ENCODE measurements around the gene GLTP. TPM values are rescaled to one million over a fixed set of nuclear protein-coding genes. Genes with fewer than 3 reads are reported as not detected.
A peak's percentile ranks its signal among the peaks of the same experiment; 100 is the strongest.

The GLTP gene
- total and polyA plus RNA-seq, 2 of the 13 experiments (the other 11 are each of a cell fraction or from before 2014, with no cell fraction given) = 10.7 to 12.9 TPM

DNA sequence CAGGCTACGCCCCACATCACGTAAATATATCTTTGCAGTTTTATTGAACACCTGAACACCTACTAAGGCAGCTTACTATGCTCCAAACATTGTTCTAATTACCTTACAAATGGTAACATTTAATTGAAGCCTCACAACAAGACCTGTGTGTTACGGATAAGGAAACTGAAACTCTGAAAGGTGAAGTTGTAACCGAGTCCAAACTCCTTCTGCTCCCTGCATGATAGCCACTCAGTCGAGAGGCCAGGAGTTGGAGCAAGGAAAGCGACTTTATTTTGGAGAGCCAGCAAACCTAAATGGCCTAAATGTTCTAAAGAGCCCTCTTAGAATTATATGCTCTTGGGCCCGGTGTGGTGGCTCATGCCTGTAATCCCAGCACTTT, 34.5 kb downstream of the GLTP start (continued):
- TF ChIP-seq FOXA3 (CRISPR knock-in tag; IDR thresholded peaks at IDR 0.05) (no peak), RBAK (CRISPR knock-in tag; IDR thresholded peaks at IDR 0.05) (no peak), KLF16 (CRISPR knock-in tag; IDR thresholded peaks at IDR 0.05) (peak in 1 of 2 experiments; percentile 5; a peak in 1 of 4 replicates), ZNF335 (CRISPR knock-in tag; IDR thresholded peaks at IDR 0.05) (no peak), CHD4 (IDR thresholded peaks at IDR 0.05; ENCODE audit: borderline replicate concordance, low read length) (peak; percentile 8; the same call in 1 of the 2 replicates), KLF6 (CRISPR knock-in tag; IDR thresholded peaks at IDR 0.05) (no peak)

DNA sequence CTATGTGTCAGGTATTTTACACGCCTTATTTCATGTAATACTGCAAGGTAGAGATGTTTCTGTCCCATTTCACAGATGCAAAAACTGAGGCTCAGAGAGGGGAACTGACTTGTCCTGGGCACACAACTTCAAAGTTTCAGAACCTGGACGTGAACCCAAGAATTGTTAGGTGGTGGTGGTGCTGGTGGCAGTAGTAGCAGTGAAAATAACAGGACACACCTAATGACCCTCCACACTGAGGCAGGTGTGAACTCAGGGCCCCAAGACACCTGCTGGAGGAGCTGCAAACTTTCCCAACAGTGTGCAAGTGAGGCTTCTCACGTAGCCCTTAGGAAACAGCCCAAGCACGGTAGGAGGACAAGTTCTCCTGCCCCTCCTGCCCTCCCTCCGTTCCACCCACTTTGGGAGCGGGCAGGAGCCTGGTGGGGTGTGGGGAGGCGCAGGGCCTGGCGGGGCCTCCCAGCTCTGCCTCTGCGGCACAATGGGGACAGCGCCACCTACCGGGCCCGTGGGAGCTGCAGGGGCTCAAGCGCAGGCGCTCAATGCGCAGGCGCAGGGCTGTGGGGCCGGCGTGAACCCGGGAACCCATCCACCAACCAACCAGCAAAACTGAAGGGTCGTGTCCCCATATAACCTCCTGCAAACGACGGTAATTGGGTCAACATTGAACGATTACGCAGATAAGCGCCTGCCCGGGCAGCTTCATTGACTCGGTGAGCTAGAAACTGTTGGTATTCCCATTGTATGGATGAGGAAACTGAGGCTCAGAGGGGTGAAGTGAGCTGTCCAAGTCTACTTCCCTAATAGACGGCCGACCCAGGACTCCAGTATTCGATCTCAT, 35.1 kb downstream of the GLTP start:
- intact Hi-C loops (cut with micrococcal nuclease; ENCODE audit: unreplicated experiment) = loop anchor here (1.0 kb wide), 1 partner anchor 40 kb away; no protein-coding TSS in a partner anchor
- 13% methylated on average over 9 of the region's 30 CpGs for WGBS (ENCODE audit: low lambda C conversion rate)
- in situ Hi-C loops (cut with HindIII; ENCODE audit: extremely low pct_ligation_motif_present, low pct_unique_long_range_greater_than_20kb) = loop anchor here (5.0 kb wide), 2 partner anchors 37 to 43 kb away; partner anchors contain the start of gene GLTP
- no peaks in the 10 kb centered on the region for H3K36me3 ChIP-seq (replicated peaks in 1 of 2; ENCODE audit: control insufficient read depth in 1 of 2, insufficient read depth in 2 of 2, low read length in 2 of 2)
- H3K9me3 ChIP-seq (ENCODE audit: low read length) = no peaks in the 10 kb centered on the region
- POLR2A ChIA-PET = no interaction called here
- CTCF ChIA-PET (ENCODE audit: low intra/inter-chr PET ratio, low total read pairs) = interaction anchor here (1.4 to 3.1 kb wide), 2 partner anchors 34 to 41 kb away, joined by 10 to 61 read pairs; no protein-coding TSS in a partner anchor
- no peaks in the 10 kb centered on the region for H4K20me1 ChIP-seq (ENCODE audit: insufficient read depth, low read length)
- FAIRE-seq (peak; percentile 61), ATAC-seq (peak; percentile 90), DNase-seq (ENCODE audit: low spot score) (peak; percentile 75)
- H3K27ac ChIP-seq (ENCODE audit: extremely low read length, insufficient read depth, low read length) = no peak overlapping the region
- peak overlapping the region; percentile 35 to 59 (median 42) for H3K4me3 ChIP-seq (replicated peaks in 1 of 3; ENCODE audit: insufficient read depth in 1 of 3, low read depth in 2 of 3, low read length in 3 of 3)
- peaks cover 51% of the 10 kb centered on the region for H3K4me1 ChIP-seq (ENCODE audit: insufficient read depth, low read length)
- H3K27me3 ChIP-seq (ENCODE audit: control insufficient read depth in 1 of 2, insufficient read depth in 2 of 2, low read length in 2 of 2) = no peaks in the 10 kb centered on the region
- peak overlapping the region; percentile 3; the same call in 1 of the 2 replicates for H3K9ac ChIP-seq (ENCODE audit: insufficient read depth, low read depth, low read length)
- H3K79me2 ChIP-seq (ENCODE audit: insufficient read depth, low read length) = no peaks in the 10 kb centered on the region
- no peak overlapping the region for H2AFZ ChIP-seq (ENCODE audit: low read length)
- peak overlapping the region; percentile 88 for H3K4me2 ChIP-seq (ENCODE audit: low read depth, low read length)
- no TSS peak for BruUV-seq (replicated peaks)
- TF ChIP-seq GABPB1 (CRISPR knock-in tag; IDR thresholded peaks at IDR 0.05) = peak; percentile 69
- TF ChIP-seq KDM3A (CRISPR knock-in tag; IDR thresholded peaks at IDR 0.05; ENCODE audit: low read depth) = peak; percentile 88; the same call in 1 of the 2 replicates
- TF ChIP-seq SP4 (CRISPR knock-in tag; IDR thresholded peaks at IDR 0.05) = peak; percentile 45; the same call in 1 of the 2 replicates
- no peak for TF ChIP-seq CC2D1A (CRISPR knock-in tag; IDR thresholded peaks at IDR 0.05)
- peak; percentile 9; the same call in 1 of the 2 replicates for TF ChIP-seq NR2F6 (IDR thresholded peaks at IDR 0.05)
- TF ChIP-seq NR2F6 (CRISPR knock-in tag; IDR thresholded peaks at IDR 0.05) = peak; percentile 38; the same call in 1 of the 2 replicates
- peak; percentile 71; the same call in 1 of the 2 replicates for TF ChIP-seq TBX3 (IDR thresholded peaks at IDR 0.05; ENCODE audit: borderline replicate concordance)
- TF ChIP-seq, protein P1, sequence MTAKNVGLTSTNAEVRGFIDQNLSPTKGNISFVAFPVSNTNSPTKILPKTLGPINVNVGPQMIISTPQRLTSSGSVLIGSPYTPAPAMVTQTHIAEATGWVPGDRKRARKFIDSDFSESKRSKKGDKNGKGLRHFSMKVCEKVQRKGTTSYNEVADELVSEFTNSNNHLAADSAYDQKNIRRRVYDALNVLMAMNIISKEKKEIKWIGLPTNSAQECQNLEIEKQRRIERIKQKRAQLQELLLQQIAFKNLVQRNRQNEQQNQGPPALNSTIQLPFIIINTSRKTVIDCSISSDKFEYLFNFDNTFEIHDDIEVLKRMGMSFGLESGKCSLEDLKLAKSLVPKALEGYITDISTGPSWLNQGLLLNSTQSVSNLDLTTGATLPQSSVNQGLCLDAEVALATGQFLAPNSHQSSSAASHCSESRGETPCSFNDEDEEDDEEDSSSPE (CRISPR knock-in tag; IDR thresholded peaks at IDR 0.05) = peak; percentile 38; the same call in 1 of the 2 replicates
- TF ChIP-seq TCF12 (IDR thresholded peaks at IDR 0.05) = no peak
- TF ChIP-seq TCF12 (CRISPR knock-in tag; IDR thresholded peaks at IDR 0.05) = no peak
- TF ChIP-seq SMAD3 (CRISPR knock-in tag; IDR thresholded peaks at IDR 0.05) = peak; percentile 45; the same call in 1 of the 2 replicates
- TF ChIP-seq, protein P2, sequence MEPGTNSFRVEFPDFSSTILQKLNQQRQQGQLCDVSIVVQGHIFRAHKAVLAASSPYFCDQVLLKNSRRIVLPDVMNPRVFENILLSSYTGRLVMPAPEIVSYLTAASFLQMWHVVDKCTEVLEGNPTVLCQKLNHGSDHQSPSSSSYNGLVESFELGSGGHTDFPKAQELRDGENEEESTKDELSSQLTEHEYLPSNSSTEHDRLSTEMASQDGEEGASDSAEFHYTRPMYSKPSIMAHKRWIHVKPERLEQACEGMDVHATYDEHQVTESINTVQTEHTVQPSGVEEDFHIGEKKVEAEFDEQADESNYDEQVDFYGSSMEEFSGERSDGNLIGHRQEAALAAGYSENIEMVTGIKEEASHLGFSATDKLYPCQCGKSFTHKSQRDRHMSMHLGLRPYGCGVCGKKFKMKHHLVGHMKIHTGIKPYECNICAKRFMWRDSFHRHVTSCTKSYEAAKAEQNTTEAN (CRISPR knock-in tag; conservative IDR thresholded peaks at IDR 0.05) = no peak
- TF ChIP-seq ATRX (CRISPR knock-in tag; IDR thresholded peaks at IDR 0.05; ENCODE audit: borderline replicate concordance) = no peak
- peak; percentile 87 for TF ChIP-seq SMAD1 (CRISPR knock-in tag; IDR thresholded peaks at IDR 0.05; ENCODE audit: borderline replicate concordance, low read depth)
